Left ventricle myocardium superior (tissue), 1 donor: Measurements from ENCODE around the gene SIPA1. TPM values are rescaled to one million over a fixed set of nuclear protein-coding genes. Genes with fewer than 3 reads are reported as not detected.
"Not testable (repeated sequence)": the region's sequence is repeated elsewhere in the genome, so short reads cannot be mapped to it uniquely, and the experiment has no call there.

Source experiments
- ATAC-seq: fragments of 200-7000 bp; cut with Tn5 transposase; one replicate; pipeline ENCODE4 v1.9.1; 2020; ENCODE audit warnings: mild to moderate bottlenecking, moderate library complexity
- DNase-seq: peaks from one replicate; pipeline ENCODE4 v3.0.0-alpha.2; 2020
- intact Hi-C: fragments of 100-400 bp; cut with micrococcal nuclease; formaldehyde crosslinking; loops from one replicate; pipeline ENCODE4 v1.11.0; 2022
- total RNA-seq: library from RNA; stranded (reverse); fragmentation: NEBNext Ultra II Directional; extraction: Animal tissue kit (Norgen Biotek cat#: 25700); gene quantifications from one replicate; pipeline ENCODE4 v1.2.1, GENCODE V29; 2021
- donor health status: DM: no; HTN: yes; CAD: no; lungs with severe emphysema.

Gene SIPA1
- total RNA-seq, 1 donor from 2014 or later, result 32.0 TPM

DNA sequence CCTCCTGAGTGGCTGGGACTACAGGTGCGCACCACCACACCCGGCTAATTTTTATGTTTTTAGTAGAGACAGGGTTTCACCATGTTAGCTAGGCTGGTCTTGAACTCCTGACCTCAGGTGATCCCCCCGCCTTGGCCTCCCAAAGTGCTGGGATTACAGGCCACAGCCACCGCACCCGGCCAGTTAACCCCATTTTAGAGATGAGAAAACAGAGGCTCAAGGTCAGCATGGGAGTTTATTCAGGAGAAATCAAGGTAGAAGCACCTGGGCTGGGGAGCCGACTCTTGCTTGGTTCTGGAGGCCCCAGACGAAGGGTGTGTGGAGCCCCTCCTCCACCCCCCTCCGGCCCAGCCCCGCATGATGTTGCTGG, 1.3 kb downstream of the SIPA1 start:
- intact Hi-C loops, DNase-seq, ATAC-seq: not testable (repeated sequence)

DNA sequence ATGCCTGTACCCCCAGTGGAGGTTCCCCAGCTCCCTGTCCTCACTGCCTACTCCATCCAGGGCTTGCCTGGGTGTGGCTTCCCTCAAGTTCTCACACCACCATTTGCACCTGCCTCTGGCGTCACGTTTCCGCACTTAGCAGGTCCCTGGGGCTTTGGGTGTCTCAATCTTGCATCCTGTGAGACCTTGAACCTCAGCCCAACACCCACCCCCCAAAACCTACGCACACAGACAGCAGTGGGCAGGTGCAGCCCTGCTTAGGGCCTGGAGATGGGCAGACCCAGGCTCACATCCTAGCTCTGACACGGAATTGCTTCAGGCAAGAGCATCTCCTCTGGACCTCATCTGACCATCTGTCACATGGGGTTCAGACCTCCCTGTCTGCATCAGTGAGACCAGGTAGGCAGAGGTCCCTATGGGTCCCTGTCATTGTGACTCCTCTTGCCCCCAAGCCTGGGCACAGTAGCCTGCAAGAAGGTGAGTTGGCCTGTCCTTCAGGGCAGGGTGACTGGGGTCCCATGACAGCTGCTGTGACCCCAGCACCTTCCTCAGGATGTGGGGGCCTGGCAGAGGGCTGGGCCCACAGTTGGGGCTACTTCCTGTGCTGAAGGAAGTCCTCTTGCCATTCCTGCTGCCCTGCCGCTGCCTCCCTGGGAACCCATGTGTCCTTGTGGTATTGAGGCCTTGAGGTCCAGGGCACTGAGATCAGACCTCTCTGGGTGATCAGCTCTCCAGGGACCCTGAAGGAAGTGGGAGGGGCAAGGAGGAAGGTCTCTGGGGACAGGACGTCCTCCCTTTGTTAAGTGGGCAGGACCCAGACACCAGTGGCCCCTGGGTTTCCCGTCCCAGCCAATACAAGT, 2.0 kb downstream of the SIPA1 start:
- peak; percentile 2 for ATAC-seq
- peak; percentile 58 for DNase-seq
- intact Hi-C loops, result no loop called here

GRCh38 chr11:65640483-65641296, 2.8 kb downstream of the SIPA1 start:
- intact Hi-C loops, result no loop called here
- ATAC-seq (peak; percentile 4), DNase-seq (peak; percentile 68)

DNA sequence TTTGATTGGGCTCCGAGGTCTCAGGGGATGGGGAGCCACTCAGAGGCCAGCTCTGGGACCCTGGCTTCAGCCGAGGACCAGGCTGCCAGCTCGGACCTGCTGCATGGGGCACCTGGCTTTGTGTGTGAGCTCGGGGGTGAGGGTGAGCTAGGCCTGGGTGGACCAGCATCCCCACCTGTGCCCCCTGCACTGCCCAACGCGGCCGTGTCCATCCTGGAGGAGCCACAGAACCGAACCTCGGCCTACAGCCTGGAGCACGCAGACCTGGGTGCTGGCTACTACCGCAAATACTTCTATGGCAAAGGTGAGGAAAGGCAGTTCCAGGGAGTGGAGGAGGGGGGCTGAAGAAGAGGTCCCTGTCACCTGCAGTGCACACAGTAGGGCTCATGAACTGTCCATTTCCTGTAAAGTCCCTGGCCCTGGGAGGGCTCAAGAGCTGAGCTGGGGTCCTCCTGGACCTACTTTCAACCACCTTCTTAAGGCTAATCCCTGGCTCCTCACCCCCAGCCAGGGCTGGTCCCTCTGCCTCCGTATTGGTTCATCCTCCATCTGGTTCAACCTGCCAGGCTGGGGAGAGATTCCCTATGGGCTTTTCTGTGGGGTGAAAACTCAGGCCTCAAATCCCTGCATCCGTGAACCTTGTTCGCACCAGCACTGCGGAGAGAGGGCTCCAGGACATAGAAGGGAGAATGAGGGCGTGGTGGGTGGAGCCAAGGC, 3.6 kb downstream of the SIPA1 start:
- ATAC-seq (no peak), DNase-seq (no peak)
- intact Hi-C loops, result no loop called here

- intact Hi-C loops, result no loop called here
- peak; percentile 55 for DNase-seq
- no peak for ATAC-seq
These were observed 4.2 kb downstream of the SIPA1 start for GRCh38 chr11:65642014-65642671.

DNA sequence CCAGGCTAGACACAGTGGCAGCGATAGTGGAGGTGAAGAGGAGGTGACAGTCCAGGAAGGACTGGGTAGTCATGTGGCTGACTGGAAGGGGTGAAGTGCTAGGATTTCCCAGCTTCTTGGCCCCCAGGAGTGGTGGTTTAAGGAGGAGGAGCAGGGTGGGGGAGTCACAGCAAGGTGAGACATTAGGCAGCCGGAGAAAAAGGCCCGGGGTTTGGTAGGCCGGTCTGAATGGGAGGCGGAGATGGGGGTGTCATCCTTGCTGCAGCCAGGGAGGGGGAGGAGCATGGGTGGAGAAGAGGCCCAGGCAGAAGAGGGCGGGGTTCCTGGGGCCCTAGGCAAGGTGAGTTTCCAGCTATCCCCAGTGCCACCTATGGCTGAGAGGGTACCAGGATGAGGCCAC, 6.1 kb downstream of the SIPA1 start:
- ATAC-seq (no peak), DNase-seq (no peak)
- intact Hi-C loops, result no loop called here

- DNase-seq, result no peak
These were observed 6.9 kb downstream of the SIPA1 start for GRCh38 chr11:65644837-65645236.

DNA sequence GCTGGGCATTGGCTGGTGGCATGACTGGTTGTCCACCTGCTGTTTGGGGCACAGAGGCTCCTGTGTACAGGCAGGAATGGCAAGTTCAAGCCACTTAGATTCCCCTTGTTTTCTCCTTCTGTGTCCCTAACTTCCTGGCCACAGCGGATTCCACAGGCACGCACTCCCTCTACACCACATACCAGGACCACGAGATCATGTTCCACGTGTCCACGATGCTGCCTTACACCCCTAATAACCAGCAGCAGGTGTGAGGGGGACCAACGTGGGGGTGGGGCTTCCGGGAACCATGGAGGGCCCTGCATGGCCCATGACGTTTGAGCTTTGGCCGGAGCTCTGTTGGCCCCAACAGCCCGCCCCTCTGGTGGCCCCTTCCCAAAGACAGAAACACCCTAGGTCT, 7.8 kb downstream of the SIPA1 start:
- no peak for ATAC-seq
- intact Hi-C loops, result no loop called here
- DNase-seq, result no peak

More at GRCh38 chr11:65644837-65645236, 6.9 kb downstream of the SIPA1 start:
- intact Hi-C loops, result no loop called here
- ATAC-seq, result no peak

- intact Hi-C loops, result no loop called here
- no peak for ATAC-seq
- DNase-seq, result no peak
These were observed 8.5 kb downstream of the SIPA1 start for GRCh38 chr11:65646288-65646957.

DNA sequence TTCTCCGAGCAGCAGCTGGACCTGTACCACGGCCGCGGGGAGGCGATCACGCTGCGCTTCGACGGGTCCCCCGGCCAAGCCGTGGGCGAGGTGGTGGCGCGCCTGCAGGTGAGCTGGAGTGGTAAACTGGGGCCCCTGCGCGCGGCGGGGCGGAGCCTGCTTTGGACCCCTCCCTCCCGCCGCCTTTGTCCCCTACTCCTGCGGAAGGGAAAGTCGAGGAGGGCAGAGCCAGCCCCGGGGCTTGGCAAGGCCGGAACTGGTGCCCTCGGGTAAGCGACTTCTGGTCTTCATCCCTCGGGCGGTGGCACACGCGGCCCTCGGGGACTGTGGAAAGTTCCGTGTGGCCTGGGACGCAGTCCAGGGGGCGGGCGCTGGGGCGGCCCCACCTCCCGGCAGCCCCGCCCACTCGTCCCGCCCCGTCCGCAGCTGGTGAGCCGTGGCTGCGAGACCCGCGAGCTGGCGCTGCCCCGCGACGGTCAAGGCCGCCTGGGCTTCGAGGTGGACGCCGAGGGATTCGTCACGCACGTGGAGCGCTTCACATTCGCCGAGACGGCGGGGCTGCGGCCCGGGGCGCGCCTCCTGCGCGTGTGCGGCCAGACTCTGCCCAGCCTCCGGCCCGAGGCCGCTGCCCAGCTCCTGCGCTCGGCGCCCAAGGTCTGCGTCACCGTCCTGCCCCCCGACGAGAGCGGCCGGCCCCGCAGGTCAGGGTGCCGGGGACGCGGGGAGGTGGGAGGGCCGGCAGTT, 9.2 kb downstream of the SIPA1 start:
- DNase-seq (no peak), ATAC-seq (peak; percentile 11)
- intact Hi-C loops, result no loop called here

- DNase-seq (peak; percentile 45), ATAC-seq (no peak)
- intact Hi-C loops, result no loop called here
These were observed 11.1 kb downstream of the SIPA1 start for GRCh38 chr11:65648997-65649493.

DNA sequence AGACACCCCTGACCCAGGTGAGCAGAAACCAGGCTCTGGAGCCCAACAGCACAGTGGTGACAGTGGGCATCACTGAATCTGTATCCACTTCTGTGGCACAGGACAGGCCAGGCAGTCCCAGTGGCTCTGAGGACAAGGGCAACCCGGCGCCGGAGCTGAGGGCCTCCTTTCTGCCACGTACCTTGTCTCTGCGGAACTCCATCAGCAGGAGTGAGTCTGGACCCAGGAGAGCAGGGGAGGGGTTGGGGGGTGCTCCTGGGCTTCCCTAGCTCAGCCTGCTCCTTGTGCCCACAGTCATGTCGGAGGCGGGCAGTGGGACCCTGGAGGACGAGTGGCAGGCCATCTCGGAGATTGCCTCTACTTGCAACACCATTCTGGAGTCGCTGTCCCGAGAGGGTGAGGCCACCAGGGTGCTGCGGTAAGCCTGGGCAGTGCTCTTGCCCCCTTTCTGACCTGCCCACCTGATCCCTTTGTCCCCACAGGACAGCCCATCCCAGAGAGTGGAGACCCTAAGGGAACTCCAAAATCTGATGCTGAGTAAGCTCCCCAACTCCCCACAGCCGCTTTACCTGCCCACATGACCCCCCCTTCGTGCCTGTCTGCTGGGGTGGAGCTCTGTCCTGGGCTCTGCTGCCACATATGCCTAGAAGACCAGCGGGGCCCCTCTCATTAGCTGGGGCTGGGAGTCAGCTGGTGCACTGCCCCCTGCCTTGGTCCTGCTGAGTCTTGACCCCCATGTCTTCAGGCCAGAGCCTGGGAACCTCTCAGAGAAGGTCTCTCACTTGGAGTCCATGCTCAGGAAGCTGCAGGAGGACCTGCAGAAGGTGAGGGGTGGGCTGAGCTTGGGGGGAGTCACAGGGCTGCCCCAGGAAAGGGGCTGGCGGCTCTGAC, 12.0 kb downstream of the SIPA1 start:
- intact Hi-C loops, result no loop called here
- DNase-seq, result no peak
- no peak for ATAC-seq

DNA sequence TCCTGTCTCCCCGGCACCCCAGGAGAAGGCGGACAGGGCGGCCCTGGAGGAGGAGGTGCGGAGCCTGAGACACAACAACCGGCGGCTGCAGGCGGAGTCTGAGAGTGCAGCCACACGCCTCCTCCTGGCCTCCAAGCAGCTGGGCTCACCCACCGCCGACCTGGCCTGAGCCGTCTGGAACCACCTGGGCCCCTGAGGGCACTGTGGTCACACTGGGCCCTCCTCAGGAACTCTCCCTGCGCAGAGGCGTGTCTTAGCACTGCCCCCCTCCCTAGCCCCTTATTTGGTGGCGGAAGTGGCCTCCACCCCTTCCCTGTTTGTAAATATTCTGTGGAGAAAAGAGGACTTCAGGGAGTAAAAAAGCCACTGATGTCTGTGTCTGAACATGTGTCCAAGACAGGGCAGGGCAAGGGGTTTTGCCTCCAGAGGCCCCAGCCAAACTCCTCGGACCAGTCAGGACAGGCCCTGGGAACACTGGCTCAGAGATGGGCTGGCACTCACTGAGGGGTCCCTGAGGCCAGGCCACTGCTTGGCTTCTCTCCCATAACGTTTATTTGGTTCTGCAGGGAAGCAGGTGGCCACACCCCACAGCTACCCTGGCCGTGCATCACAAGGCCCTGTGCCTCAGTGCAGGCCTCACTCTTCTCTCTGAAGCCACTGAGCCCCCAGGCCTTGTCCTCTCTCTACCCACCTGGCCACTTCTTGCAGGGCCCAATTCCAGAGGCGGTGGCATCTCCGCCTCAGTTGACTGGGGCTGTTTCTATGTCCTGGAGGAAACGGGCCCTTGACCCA, 12.8 kb downstream of the SIPA1 start:
- intact Hi-C loops, result no loop called here
- ATAC-seq (no peak), DNase-seq (no peak)

GRCh38 chr11:65651339-65651588, 13.4 kb downstream of the SIPA1 start:
- DNase-seq (no peak), ATAC-seq (no peak)
- intact Hi-C loops, result no loop called here

DNA sequence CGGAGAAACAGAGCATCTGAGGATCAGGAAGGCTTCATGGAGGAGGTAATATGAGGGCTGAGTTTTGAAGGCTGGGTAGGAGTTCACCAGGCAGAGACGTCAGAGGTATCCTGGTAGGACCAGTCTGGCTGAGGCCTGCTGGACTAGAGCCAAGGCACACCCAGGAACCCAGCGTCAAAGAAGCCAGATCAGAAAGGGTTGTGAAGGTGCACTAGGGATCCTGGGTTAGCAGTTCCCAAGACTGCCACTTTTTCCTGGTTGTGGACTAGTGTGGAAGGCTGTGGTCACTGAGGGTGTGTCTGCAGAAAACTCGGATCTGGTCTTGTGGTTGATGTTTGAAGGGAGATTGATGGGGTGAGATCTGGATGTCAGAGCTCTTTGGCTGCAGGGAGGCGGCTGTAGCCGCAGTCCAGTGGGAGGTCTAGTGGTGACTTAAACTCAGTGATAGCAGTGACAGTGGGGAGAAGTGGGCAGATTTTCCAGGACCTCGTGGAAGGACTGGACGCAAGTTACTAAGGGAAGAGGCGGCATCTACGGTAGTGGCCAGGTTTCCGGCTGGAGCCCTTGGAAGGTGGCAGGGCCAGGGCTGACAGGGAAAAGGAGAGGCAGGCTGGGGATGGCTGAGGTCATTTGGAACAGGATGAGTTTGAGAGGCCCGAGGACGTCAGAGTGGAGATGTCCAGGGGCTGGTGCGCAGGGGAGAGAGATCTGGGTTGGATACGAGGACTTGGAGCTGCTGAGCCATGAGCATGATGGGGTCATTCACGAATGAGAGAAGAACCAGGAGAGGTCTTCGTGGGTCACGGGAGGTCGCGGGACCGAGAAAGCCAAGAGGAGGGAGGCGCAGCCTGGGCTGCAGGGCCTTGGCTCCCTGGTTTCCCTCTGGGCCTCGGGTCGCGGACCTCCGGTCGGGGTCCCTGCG, 13.9 kb downstream of the SIPA1 start:
- intact Hi-C loops, result no loop called here
- DNase-seq, result no peak
- peak; percentile 34 for ATAC-seq
